Measurements from ENCODE around the gene HHATL. TPM values are rescaled to one million over a fixed set of nuclear protein-coding genes. Genes with fewer than 3 reads are reported as not detected.

The HHATL gene
- total RNA-seq, 6 donors from 2014 or later = 0.71 to 1.6 (median 0.98) TPM; not detected in 2

DNA sequence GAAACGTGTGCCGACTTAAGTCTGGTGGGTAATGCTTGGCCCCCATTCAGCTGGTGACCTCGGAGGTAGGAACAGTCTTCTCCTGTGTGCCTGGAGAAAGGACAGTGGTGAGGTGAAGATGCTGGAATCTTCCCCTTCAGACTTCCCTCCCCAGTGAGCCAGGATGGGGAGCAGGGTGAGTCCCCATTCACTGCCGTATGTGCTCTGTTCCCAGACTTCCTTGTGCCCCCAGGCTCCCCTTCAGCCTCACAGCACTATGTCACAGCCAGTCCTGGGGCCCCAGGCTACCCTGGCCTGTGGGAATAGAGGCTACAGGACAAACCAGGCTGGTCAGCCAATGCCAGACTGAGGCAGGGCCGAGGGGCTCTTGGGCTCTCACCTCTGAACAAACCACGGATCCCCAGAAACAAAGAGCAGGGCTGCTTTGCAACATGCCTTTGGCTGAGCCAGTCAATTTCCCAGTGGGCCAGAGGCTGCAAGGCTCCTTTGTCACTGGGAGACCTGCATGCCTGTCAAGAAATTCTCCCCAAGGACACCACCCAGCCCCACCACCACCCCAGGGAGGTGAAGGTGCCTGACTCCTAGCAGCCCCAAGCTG lies 31.8 kb upstream of the HHATL start:
- H3K4me1 ChIP-seq = no peaks in the 10 kb centered on the region
- H3K9me3 ChIP-seq = no peaks in the 10 kb centered on the region
- no peaks in the 10 kb centered on the region for H3K36me3 ChIP-seq
- WGBS, 2 donors = 78 to 94% methylated on average over 4 to 6 of the region's 6 CpGs
- H3K4me3 ChIP-seq = no peak overlapping the region
- no peak for TF ChIP-seq POLR2AphosphoS5 (IDR thresholded peaks at IDR 0.05)
- no peak for TF ChIP-seq EP300 (IDR thresholded peaks at IDR 0.05)
- no peak for TF ChIP-seq POLR2A (IDR thresholded peaks at IDR 0.05)
- TF ChIP-seq, protein P1, sequence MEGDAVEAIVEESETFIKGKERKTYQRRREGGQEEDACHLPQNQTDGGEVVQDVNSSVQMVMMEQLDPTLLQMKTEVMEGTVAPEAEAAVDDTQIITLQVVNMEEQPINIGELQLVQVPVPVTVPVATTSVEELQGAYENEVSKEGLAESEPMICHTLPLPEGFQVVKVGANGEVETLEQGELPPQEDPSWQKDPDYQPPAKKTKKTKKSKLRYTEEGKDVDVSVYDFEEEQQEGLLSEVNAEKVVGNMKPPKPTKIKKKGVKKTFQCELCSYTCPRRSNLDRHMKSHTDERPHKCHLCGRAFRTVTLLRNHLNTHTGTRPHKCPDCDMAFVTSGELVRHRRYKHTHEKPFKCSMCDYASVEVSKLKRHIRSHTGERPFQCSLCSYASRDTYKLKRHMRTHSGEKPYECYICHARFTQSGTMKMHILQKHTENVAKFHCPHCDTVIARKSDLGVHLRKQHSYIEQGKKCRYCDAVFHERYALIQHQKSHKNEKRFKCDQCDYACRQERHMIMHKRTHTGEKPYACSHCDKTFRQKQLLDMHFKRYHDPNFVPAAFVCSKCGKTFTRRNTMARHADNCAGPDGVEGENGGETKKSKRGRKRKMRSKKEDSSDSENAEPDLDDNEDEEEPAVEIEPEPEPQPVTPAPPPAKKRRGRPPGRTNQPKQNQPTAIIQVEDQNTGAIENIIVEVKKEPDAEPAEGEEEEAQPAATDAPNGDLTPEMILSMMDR (IDR thresholded peaks at IDR 0.05) = no peak
- no peaks in the 10 kb centered on the region for H3K27me3 ChIP-seq
- DNase-seq = no peak
- ATAC-seq (ENCODE audit: low FRiP score in 2 of 2) = no peak
- no peak overlapping the region for H3K27ac ChIP-seq

DNA sequence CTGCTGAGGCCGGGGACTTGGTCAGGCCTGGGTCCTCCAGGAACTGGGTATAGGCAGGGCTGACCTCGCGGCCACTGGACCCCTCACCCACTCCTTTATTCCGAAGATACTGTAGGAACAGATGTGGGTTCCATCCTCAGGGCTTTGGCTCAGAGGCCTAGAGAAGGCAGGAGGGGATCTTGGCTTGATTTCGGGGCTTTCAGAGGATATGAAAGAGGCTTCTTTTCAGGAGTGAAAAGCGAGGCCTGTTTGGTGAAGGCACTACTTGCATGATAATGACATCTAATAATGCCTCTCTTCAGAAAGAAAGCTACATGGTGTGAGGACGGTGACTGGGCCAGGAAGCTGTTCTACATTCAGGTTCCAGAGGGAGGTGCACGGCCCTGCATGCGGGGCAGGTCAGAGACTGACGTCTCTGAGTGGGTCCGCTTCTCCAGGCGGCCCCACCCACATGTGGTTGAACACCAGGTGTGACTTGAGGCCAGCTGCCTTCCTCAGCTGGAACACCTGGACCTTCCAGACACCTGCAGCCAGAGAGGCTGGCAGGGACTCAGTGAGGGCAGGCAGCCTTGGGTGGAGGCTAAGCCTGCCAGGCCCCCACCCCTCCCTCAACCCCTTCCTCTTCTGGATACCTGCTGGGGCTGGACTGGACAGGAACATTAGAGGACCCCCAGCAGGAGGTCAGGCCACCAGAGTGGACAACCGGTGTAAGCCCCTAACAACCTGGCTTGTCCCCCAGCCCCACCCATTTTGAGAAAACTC lies 31.1 kb upstream of the HHATL start:
- Histone ChIP-seq H3K36me3 (no peaks in the 10 kb centered on the region), H3K9me3 (no peaks in the 10 kb centered on the region), H3K4me1 (no peaks in the 10 kb centered on the region), H3K4me3 (no peak overlapping the region), H3K27me3 (no peaks in the 10 kb centered on the region), H3K27ac (no peak overlapping the region)
- WGBS, 2 donors = 85 to 88% methylated on average over 7 to 13 of the region's 13 CpGs
- ATAC-seq (ENCODE audit: low FRiP score in 2 of 2) = peak in 1 of 2 donors; percentile 41
- DNase-seq = no peak
- TF ChIP-seq POLR2A (IDR thresholded peaks at IDR 0.05) = no peak
- TF ChIP-seq POLR2AphosphoS5 (IDR thresholded peaks at IDR 0.05) = no peak
- TF ChIP-seq EP300 (IDR thresholded peaks at IDR 0.05) = no peak
- TF ChIP-seq, protein P1 (IDR thresholded peaks at IDR 0.05) = no peak

DNA sequence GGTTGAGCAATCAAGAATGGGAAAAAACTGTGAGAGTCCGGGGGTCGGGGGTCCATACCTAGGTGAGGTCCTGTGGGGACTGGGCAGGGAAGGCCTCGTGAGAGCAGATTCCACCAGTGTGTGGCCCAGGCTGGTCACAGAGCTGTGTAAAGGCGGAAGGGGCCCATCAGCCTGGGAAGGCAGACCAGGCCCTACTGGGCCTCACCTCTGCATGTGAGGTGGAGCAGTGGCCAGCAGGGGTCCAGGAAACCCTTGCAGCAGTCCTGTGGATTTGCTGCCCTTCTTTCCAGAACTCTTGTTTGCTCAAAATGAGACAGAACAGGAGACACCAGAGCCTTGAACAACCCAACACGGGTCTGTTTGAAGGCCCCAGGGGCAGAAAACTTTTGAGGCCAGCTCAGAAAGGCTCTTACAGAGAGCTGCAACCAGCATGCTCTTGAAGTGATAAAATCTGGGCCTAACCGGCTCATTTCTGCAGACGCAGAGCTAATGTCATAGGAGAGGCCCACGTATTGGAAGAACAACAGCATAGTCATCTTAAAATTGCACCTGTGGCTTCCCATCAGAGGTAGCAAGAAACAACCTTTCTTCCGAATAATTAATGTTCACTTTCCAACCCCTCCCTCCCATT lies 30.3 kb upstream of the HHATL start:
- DNase-seq = no peak
- no peak overlapping the region for H3K27ac ChIP-seq
- H3K27me3 ChIP-seq = no peaks in the 10 kb centered on the region
- H3K4me1 ChIP-seq = no peaks in the 10 kb centered on the region
- H3K9me3 ChIP-seq = no peaks in the 10 kb centered on the region
- no peak for ATAC-seq (ENCODE audit: low FRiP score in 2 of 2)
- no peak for TF ChIP-seq EP300 (IDR thresholded peaks at IDR 0.05)
- TF ChIP-seq POLR2A (IDR thresholded peaks at IDR 0.05) = no peak
- TF ChIP-seq POLR2AphosphoS5 (IDR thresholded peaks at IDR 0.05) = no peak
- TF ChIP-seq, protein P1 (IDR thresholded peaks at IDR 0.05) = no peak
- no peak overlapping the region for H3K4me3 ChIP-seq
- WGBS, 2 donors = 82 to 86% methylated on average over 9 of the region's 9 CpGs
- H3K36me3 ChIP-seq = no peaks in the 10 kb centered on the region

DNA sequence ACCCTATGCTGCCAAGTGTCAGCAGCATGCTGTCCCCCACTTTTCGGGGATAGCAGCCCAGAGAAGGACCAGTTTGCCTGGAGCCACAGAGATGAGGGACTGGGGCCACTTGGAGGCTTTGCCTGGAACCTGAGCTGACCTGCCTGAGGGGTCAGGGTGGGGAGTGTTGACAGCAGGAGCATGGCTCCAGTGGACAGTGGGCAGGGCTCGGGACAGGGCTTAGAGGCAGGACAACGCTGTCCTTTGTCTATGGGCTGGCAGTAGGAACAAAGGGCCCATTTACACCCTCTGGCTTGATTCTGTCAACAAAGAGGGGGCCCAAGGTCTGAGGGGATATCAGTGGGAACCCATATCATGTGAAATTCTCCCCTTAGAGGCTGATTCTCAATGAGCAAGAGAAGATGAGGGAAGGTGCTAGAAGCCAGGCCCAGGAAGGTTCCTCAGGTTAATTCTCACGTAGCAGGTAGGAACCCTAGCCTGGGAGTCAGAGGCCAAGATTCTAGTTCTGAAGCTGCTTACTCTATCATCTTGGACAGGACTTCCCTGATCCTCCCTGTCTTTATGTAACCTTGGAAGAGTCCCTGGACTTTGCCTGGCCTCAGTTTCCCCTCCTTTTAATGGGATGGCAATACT lies 29.7 kb upstream of the HHATL start:
- DNase-seq (no peak), ATAC-seq (ENCODE audit: low FRiP score in 2 of 2) (no peak)
- H3K27ac ChIP-seq = no peak overlapping the region
- H3K9me3 ChIP-seq = no peaks in the 10 kb centered on the region
- 70 to 71% methylated on average over 4 of the region's 4 CpGs for WGBS, 2 donors
- TF ChIP-seq EP300 (IDR thresholded peaks at IDR 0.05) (no peak), POLR2A (IDR thresholded peaks at IDR 0.05) (no peak), POLR2AphosphoS5 (IDR thresholded peaks at IDR 0.05) (no peak)
- TF ChIP-seq, protein P1 (IDR thresholded peaks at IDR 0.05) = no peak
- no peaks in the 10 kb centered on the region for H3K4me1 ChIP-seq
- H3K36me3 ChIP-seq = no peaks in the 10 kb centered on the region
- no peaks in the 10 kb centered on the region for H3K27me3 ChIP-seq
- no peak overlapping the region for H3K4me3 ChIP-seq
